ENCODE measurements around the gene CCR4.

- TF ChIP-seq, protein P1, sequence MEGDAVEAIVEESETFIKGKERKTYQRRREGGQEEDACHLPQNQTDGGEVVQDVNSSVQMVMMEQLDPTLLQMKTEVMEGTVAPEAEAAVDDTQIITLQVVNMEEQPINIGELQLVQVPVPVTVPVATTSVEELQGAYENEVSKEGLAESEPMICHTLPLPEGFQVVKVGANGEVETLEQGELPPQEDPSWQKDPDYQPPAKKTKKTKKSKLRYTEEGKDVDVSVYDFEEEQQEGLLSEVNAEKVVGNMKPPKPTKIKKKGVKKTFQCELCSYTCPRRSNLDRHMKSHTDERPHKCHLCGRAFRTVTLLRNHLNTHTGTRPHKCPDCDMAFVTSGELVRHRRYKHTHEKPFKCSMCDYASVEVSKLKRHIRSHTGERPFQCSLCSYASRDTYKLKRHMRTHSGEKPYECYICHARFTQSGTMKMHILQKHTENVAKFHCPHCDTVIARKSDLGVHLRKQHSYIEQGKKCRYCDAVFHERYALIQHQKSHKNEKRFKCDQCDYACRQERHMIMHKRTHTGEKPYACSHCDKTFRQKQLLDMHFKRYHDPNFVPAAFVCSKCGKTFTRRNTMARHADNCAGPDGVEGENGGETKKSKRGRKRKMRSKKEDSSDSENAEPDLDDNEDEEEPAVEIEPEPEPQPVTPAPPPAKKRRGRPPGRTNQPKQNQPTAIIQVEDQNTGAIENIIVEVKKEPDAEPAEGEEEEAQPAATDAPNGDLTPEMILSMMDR (IDR thresholded peaks at IDR 0.05 in 2 of 3, conservative IDR thresholded peaks at IDR 0.05 in 1 of 3; ENCODE audit: borderline replicate concordance in 1 of 3, insufficient read depth in 1 of 3, low read depth in 2 of 3, low read length in 2 of 3), result no peak
- TF ChIP-seq ZNF274 (IDR thresholded peaks at IDR 0.05; ENCODE audit: low read depth, low read length) (no peak), POLR2A (IDR thresholded peaks at IDR 0.05; ENCODE audit: borderline replicate concordance, extremely low read depth, insufficient read depth, insufficient read length) (no peak), EZH2phosphoT487 (IDR thresholded peaks at IDR 0.05; ENCODE audit: borderline replicate concordance) (no peak), EZH2 (IDR thresholded peaks at IDR 0.05) (no peak), TCF7L2 (IDR thresholded peaks at IDR 0.05; ENCODE audit: borderline replicate concordance, extremely low read depth, insufficient read depth, insufficient read length) (no peak), RAD21 (IDR thresholded peaks at IDR 0.05; ENCODE audit: low read depth) (no peak), POLR2AphosphoS5 (IDR thresholded peaks at IDR 0.05; ENCODE audit: low read depth, low read length) (no peak), JUND (IDR thresholded peaks at IDR 0.05) (no peak), REST (IDR thresholded peaks at IDR 0.05; ENCODE audit: low read depth) (no peak), CEBPB (IDR thresholded peaks at IDR 0.05; ENCODE audit: low read depth) (no peak), SP1 (IDR thresholded peaks at IDR 0.05; ENCODE audit: low read depth) (no peak)
- TF ChIP-seq, protein P2, sequence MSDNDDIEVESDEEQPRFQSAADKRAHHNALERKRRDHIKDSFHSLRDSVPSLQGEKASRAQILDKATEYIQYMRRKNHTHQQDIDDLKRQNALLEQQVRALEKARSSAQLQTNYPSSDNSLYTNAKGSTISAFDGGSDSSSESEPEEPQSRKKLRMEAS (IDR thresholded peaks at IDR 0.05), result no peak
Observed at GRCh38 chr3:32930161-32930560, 21.3 kb upstream of the CCR4 start.

All from HCT116 (cell line).